HCT116 (cell line): ENCODE measurements around the gene ZNF735. TPM values are rescaled to one million over a fixed set of nuclear protein-coding genes. Genes with fewer than 3 reads are reported as not detected.

Experiments used
- ATAC-seq: fragments of 200-7000 bp; cut with Tn5 transposase; 2 replicates; pipeline ENCODE4 v1.9.1; 2020; ENCODE audit warnings: mild to moderate bottlenecking, moderate library complexity
- BruUV-seq: library from RNA; stranded (reverse); fragments of 400-500 nt; replicated peaks from 2 replicates; lab custom pipeline; 2021; lab: Mats Ljungman, UMichigan
- CTCF ChIA-PET: fragments of 300-600 bp; sonication (Branson Sonifier 250); formaldehyde crosslinking; loops from one replicate; lab custom pipeline; 2021; ENCODE audit warnings: antibody characterized with exemption; lab: Charles Lee
- POLR2A ChIA-PET: fragments of 300-600, 350-600 bp; sonication (Branson Sonifier 250); formaldehyde crosslinking; loops from one replicate; lab custom pipeline; 2021; ENCODE audit warnings: antibody characterized with exemption; lab: Charles Lee
- RAD21 ChIA-PET, 2 experiments: fragments of 300-600 bp; sonication (Branson Sonifier 250); formaldehyde crosslinking; loops; one replicate each; lab custom pipeline; 2023; ENCODE audit warnings: low total read pairs in 2 of 2; ENCODE audit not compliant: uncharacterized antibody in 2 of 2, unreplicated experiment in 2 of 2, low non-redundant PET in 1 of 2; lab: Charles Lee
- DNase-seq: peaks from one replicate; pipeline ENCODE4 v3.0.0-alpha.2; 2010; ENCODE audit warnings: low read depth, low spot score
- H2AFZ ChIP-seq: fragments of 200-600 bp; shearing (Covaris generic), sonication (generic); 2 replicates; pipeline ENCODE4 v1.6.1; 2017; ENCODE audit warnings: low read depth, mixed run types, mixed read lengths, antibody characterized with exemption, low read length; ENCODE audit not compliant: poor library complexity, severe bottlenecking
- H3K27ac ChIP-seq: 2 replicates; pipeline ENCODE4 v1.5.1; 2012; ENCODE audit warnings: low read depth, low read length
- H3K27me3 ChIP-seq: fragments of 200-600 bp; sonication (generic); 2 replicates; pipeline ENCODE4 v1.6.1; 2016; ENCODE audit warnings: mixed run types, low read length, mixed read lengths; ENCODE audit not compliant: insufficient read depth
- H3K36me3 ChIP-seq, 2 experiments: fragments of 200-500 bp in 1 of 2; fragments of 200-600 bp in 1 of 2; sonication (Bioruptor generic) in 1 of 2; sonication (generic) in 1 of 2; 2 replicates each; pipeline versions ENCODE4 v1.5.1 to v1.6.1; 2014 to 2016; ENCODE audit warnings: low read length in 2 of 2, inconsistent platforms in 1 of 2, mixed read lengths in 1 of 2, mixed run types in 1 of 2; ENCODE audit not compliant: insufficient read depth in 2 of 2, control insufficient read depth in 1 of 2
- H3K4me1 ChIP-seq, 2 experiments: fragments of 200-600 bp in 1 of 2; sonication (generic) in 1 of 2; 2 replicates each; pipeline versions ENCODE4 v1.5.1 to v1.6.1; 2012 to 2017; ENCODE audit warnings: low read length in 2 of 2, inconsistent platforms in 1 of 2, mild to moderate bottlenecking in 1 of 2, mixed read lengths in 1 of 2, mixed run types in 1 of 2, moderate library complexity in 1 of 2; ENCODE audit not compliant: insufficient read depth in 2 of 2, control insufficient read depth in 1 of 2
- H3K4me2 ChIP-seq: fragments of 200-600 bp; sonication (generic); 2 replicates; pipeline ENCODE4 v1.6.1; 2017; ENCODE audit warnings: mixed run types, low read length, mixed read lengths
- H3K4me3 ChIP-seq, 2 experiments: fragments of 200-600 bp in 1 of 2; sonication (generic) in 1 of 2; replicated peaks in 1 of 2; 2 replicates each; pipeline ENCODE4 v1.5.1; 2011 to 2016; ENCODE audit warnings: low read length in 2 of 2, control low read depth in 1 of 2, low read depth in 1 of 2, mild to moderate bottlenecking in 1 of 2, mixed read lengths in 1 of 2, mixed run types in 1 of 2
- H3K79me2 ChIP-seq: fragments of 200-600 bp; sonication (generic); 2 replicates; pipeline ENCODE4 v1.6.1; 2017; ENCODE audit warnings: mild to moderate bottlenecking, mixed run types, low read length, moderate library complexity, mixed read lengths; ENCODE audit not compliant: insufficient read depth
- H3K9ac ChIP-seq: fragments of 200-600 bp; sonication (generic); 2 replicates; pipeline ENCODE4 v1.6.1; 2016; ENCODE audit warnings: low read length, mixed read lengths
- H3K9me2 ChIP-seq: fragments of 200-600 bp; sonication (generic), shearing (Covaris generic); 2 replicates; pipeline ENCODE4 v1.6.1; 2017; ENCODE audit warnings: mixed run types, mild to moderate bottlenecking, moderate library complexity; ENCODE audit not compliant: insufficient read depth
- H3K9me3 ChIP-seq, 2 experiments: fragments of 200-500 bp in 1 of 2; fragments of 200-600 bp in 1 of 2; sonication (Bioruptor generic) in 1 of 2; sonication (generic) in 1 of 2; 2 replicates each; pipeline ENCODE4 v1.6.1; 2014 to 2017; ENCODE audit warnings: low read length in 2 of 2, mixed read lengths in 2 of 2, inconsistent platforms in 1 of 2, low read depth in 1 of 2, mild to moderate bottlenecking in 1 of 2, mixed run types in 1 of 2, moderate library complexity in 1 of 2; ENCODE audit not compliant: control insufficient read depth in 1 of 2, insufficient read depth in 1 of 2
- H4K20me1 ChIP-seq: fragments of 200-600 bp; sonication (generic), shearing (Covaris generic); 2 replicates; pipeline ENCODE4 v1.6.1; 2017; ENCODE audit warnings: mixed run types, mild to moderate bottlenecking, moderate library complexity; ENCODE audit not compliant: insufficient read depth
- ATF3 ChIP-seq: IDR thresholded peaks from 2 replicates; pipeline ENCODE4 v1.6.1; 2012
- EGR1 ChIP-seq: IDR thresholded peaks from 2 replicates; pipeline ENCODE4 v1.6.1; 2012; ENCODE audit warnings: low read depth
- EZH2 ChIP-seq: fragments of 200-600 bp; sonication (generic); IDR thresholded peaks from 2 replicates; pipeline ENCODE4 v1.6.1; 2017; ENCODE audit warnings: antibody characterized with exemption, mixed run types
- EZH2phosphoT487 ChIP-seq: fragments of 200-600 bp; IDR thresholded peaks from 2 replicates; pipeline ENCODE4 v1.6.1; 2018; ENCODE audit warnings: antibody characterized with exemption, borderline replicate concordance
- JUND ChIP-seq: IDR thresholded peaks from 2 replicates; pipeline ENCODE4 v1.6.1; 2012
- POLR2AphosphoS5 ChIP-seq: IDR thresholded peaks from 2 replicates; pipeline ENCODE4 v1.6.1; 2011; ENCODE audit warnings: mild to moderate bottlenecking, low read depth, low read length, moderate library complexity
- RAD21 ChIP-seq: IDR thresholded peaks from 2 replicates; pipeline ENCODE4 v1.6.1; 2012; ENCODE audit warnings: low read depth, mild to moderate bottlenecking
- SIN3A ChIP-seq: IDR thresholded peaks from 2 replicates; pipeline ENCODE4 v1.6.1; 2012; ENCODE audit warnings: low read depth
- SRF ChIP-seq: IDR thresholded peaks from 2 replicates; pipeline ENCODE4 v1.6.1; 2012; ENCODE audit warnings: low read depth
- TCF7L2 ChIP-seq: IDR thresholded peaks from 2 replicates; pipeline ENCODE4 v1.7.0; 2011; ENCODE audit warnings: borderline replicate concordance, inconsistent platforms; ENCODE audit not compliant: insufficient read depth, insufficient read length; ENCODE audit errors: extremely low read depth
- ZNF274 ChIP-seq: fragments of 200-500 bp; sonication (Bioruptor generic); IDR thresholded peaks from 2 replicates; pipeline ENCODE4 v1.6.1; 2014; ENCODE audit warnings: mild to moderate bottlenecking, low read depth, low read length, inconsistent platforms
- intact Hi-C: fragments of 100-400 bp; cut with micrococcal nuclease; formaldehyde crosslinking; loops from 2 replicates; pipeline ENCODE4 v1.10.0; 2022
- total RNA-seq: library from RNA; stranded (reverse); gene quantifications from one replicate; pipeline ENCODE4 v1.2.1, GENCODE V29; 2021; ENCODE audit not compliant: unreplicated experiment
- TF ChIP-seq, protein P1 (sequence below): IDR thresholded peaks from 2 replicates; pipeline ENCODE4 v1.6.1; 2011; ENCODE audit warnings: mild to moderate bottlenecking, low read length, moderate library complexity; ENCODE audit not compliant: insufficient replicate concordance; ENCODE audit errors: extremely low read depth
- TF ChIP-seq, protein P2 (sequence below), 3 experiments: fragments of 200-600 bp in 1 of 3; sonication (generic) in 1 of 3; IDR thresholded peaks in 2 of 3; conservative IDR thresholded peaks in 1 of 3; 2 replicates each; pipeline ENCODE4 v1.5.1; 2012 to 2017; ENCODE audit warnings: low read depth in 2 of 3, low read length in 2 of 3, antibody characterized with exemption in 1 of 3, borderline replicate concordance in 1 of 3, control low read depth in 1 of 3, mild to moderate bottlenecking in 1 of 3, mixed read lengths in 1 of 3, mixed run types in 1 of 3, moderate library complexity in 1 of 3; ENCODE audit not compliant: insufficient read depth in 1 of 3

Gene ZNF735
- total RNA-seq, 1 experiment from 2014 or later = not detected

DNA sequence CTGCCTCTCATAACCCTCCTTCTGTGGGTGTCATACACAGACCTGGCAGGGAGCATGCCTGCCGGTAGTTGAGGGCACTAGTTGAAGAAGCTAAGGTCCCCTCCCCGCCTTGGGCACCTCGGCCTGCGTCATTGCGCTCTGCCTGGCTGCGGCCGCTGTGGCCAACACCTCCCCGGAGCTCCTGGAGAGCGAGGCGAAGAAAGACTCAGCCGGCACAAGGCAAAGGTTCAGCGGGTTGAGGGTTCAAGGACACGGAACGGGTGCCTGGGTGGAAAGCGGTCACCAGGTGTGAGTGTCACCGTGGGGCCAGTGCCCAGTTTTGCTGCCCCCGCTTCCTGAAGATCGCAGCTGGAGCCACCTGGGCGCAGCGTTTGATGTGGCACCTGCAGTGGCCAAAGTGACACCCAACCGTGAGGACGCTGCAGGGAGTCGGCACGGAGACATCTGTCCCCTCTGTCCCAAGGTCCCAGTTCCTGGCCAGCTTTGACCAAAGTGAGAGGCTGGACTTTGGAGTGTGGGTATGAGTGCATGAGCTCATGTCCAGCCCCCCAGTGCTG is 14.8 kb upstream of the ZNF735 start:
- TF ChIP-seq TCF7L2 (no peak), SRF (no peak), EZH2 (no peak)
- Histone ChIP-seq H3K27ac (no peak overlapping the region), H3K9ac (no peak overlapping the region), H2AFZ (no peak overlapping the region), H3K9me3 (peaks cover 0 to 18% of the 10 kb centered on the region in 2 experiments; a peak in 2 of 4 replicates), H3K4me3 (no peak overlapping the region), H4K20me1 (no peaks in the 10 kb centered on the region), H3K36me3 (no peaks in the 10 kb centered on the region), H3K4me2 (no peak overlapping the region), H3K79me2 (no peaks in the 10 kb centered on the region), H3K27me3 (no peaks in the 10 kb centered on the region), H3K4me1 (no peaks in the 10 kb centered on the region), H3K9me2 (no peaks in the 10 kb centered on the region)
- DNase-seq = no peak
- RAD21 ChIA-PET = no interaction called here
- POLR2A ChIA-PET = no interaction called here
- CTCF ChIA-PET = no interaction called here
- no TSS peak for BruUV-seq
- intact Hi-C loops = no loop called here
- ATAC-seq = no peak

- no peaks in the 10 kb centered on the region for H3K9me2 ChIP-seq
- H3K79me2 ChIP-seq = no peaks in the 10 kb centered on the region
- H4K20me1 ChIP-seq = no peaks in the 10 kb centered on the region
- no peak for ATAC-seq
- peaks cover 0 to 18% of the 10 kb centered on the region in 2 experiments; a peak in 2 of 4 replicates for H3K9me3 ChIP-seq
- no peak for DNase-seq
- RAD21 ChIA-PET = no interaction called here
- H3K36me3 ChIP-seq = no peaks in the 10 kb centered on the region
- H2AFZ ChIP-seq = no peak overlapping the region
- H3K27me3 ChIP-seq = no peaks in the 10 kb centered on the region
- CTCF ChIA-PET = no interaction called here
- POLR2A ChIA-PET = no interaction called here
- no peak overlapping the region for H3K9ac ChIP-seq
- no peak overlapping the region for H3K4me2 ChIP-seq
- no peak overlapping the region for H3K27ac ChIP-seq
- no TSS peak for BruUV-seq
- H3K4me1 ChIP-seq = no peaks in the 10 kb centered on the region
- intact Hi-C loops = no loop called here
- no peak overlapping the region for H3K4me3 ChIP-seq
- TF ChIP-seq, protein P1, sequence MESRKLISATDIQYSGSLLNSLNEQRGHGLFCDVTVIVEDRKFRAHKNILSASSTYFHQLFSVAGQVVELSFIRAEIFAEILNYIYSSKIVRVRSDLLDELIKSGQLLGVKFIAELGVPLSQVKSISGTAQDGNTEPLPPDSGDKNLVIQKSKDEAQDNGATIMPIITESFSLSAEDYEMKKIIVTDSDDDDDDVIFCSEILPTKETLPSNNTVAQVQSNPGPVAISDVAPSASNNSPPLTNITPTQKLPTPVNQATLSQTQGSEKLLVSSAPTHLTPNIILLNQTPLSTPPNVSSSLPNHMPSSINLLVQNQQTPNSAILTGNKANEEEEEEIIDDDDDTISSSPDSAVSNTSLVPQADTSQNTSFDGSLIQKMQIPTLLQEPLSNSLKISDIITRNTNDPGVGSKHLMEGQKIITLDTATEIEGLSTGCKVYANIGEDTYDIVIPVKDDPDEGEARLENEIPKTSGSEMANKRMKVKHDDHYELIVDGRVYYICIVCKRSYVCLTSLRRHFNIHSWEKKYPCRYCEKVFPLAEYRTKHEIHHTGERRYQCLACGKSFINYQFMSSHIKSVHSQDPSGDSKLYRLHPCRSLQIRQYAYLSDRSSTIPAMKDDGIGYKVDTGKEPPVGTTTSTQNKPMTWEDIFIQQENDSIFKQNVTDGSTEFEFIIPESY = no peak
- TF ChIP-seq ZNF274 (no peak), JUND (no peak), ATF3 (no peak), EZH2phosphoT487 (no peak), SIN3A (no peak), POLR2AphosphoS5 (no peak), RAD21 (no peak), EGR1 (no peak)
- TF ChIP-seq, protein P2, sequence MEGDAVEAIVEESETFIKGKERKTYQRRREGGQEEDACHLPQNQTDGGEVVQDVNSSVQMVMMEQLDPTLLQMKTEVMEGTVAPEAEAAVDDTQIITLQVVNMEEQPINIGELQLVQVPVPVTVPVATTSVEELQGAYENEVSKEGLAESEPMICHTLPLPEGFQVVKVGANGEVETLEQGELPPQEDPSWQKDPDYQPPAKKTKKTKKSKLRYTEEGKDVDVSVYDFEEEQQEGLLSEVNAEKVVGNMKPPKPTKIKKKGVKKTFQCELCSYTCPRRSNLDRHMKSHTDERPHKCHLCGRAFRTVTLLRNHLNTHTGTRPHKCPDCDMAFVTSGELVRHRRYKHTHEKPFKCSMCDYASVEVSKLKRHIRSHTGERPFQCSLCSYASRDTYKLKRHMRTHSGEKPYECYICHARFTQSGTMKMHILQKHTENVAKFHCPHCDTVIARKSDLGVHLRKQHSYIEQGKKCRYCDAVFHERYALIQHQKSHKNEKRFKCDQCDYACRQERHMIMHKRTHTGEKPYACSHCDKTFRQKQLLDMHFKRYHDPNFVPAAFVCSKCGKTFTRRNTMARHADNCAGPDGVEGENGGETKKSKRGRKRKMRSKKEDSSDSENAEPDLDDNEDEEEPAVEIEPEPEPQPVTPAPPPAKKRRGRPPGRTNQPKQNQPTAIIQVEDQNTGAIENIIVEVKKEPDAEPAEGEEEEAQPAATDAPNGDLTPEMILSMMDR (IDR thresholded peaks at IDR 0.05 in 2 of 3, conservative IDR thresholded peaks at IDR 0.05 in 1 of 3; ENCODE audit: borderline replicate concordance in 1 of 3, insufficient read depth in 1 of 3, low read depth in 2 of 3, low read length in 2 of 3) = no peak
These were observed 14.2 kb upstream of the ZNF735 start for GRCh38 chr7:64192775-64193174.
